ENCODE results near the gene NLGN1.

DNA sequence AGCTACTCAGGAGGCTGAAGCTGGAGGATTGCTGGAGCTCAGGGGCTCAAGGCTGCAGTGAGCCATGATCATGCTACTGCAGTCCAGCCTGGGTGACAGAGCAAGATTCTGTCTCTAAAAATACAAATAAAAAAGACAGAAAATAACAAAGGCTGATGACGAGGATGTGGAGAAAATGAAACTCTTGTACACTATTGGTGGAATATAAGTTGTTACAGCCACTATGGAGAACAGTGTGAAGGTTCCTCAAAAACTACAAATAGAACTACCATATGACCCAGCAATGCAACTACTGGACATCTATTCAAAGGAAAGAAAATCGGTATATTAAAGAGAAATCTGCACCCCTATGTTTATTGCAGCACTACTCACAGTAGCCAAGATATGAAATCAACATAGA lies 934.8 kb downstream of the NLGN1 start:
- TF ChIP-seq POLR2A (IDR thresholded peaks at IDR 0.05; ENCODE audit: low read depth, low read length): no peak
- no peak for TF ChIP-seq POLR2AphosphoS5 (IDR thresholded peaks at IDR 0.05; ENCODE audit: low read depth, low read length)
- TF ChIP-seq TAF1 (IDR thresholded peaks at IDR 0.05; ENCODE audit: borderline replicate concordance, low read depth, low read length): no peak

Data from GM12892 (cell line).